ACC112 (cell line): ENCODE measurements around the gene HCAR1.
"Not testable (repeated sequence)": the region's sequence is repeated elsewhere in the genome, so short reads cannot be mapped to it uniquely, and the experiment has no call there.

Experiments
- H2AFZ ChIP-seq: fragments of 200-600 bp; sonication (generic); one replicate; pipeline ENCODE4 v1.6.0; 2017; ENCODE audit warnings: antibody characterized with exemption, low read length; ENCODE audit not compliant: unreplicated experiment
- H3K27ac ChIP-seq: fragments of 200-600 bp; sonication (generic); 2 replicates; pipeline ENCODE4 v1.5.1; 2014; ENCODE audit warnings: low read depth, mild to moderate bottlenecking, antibody characterized with exemption, low read length, moderate library complexity
- H3K27me3 ChIP-seq: fragments of 200-600 bp; sonication (generic); 2 replicates; pipeline ENCODE4 v1.6.1; 2014; ENCODE audit warnings: mild to moderate bottlenecking, antibody characterized with exemption, low read length, moderate library complexity, mixed read lengths; ENCODE audit not compliant: insufficient read depth
- H3K36me3 ChIP-seq: fragments of 200-600 bp; sonication (generic); 2 replicates; pipeline ENCODE4 v1.6.1; 2016; ENCODE audit warnings: mild to moderate bottlenecking, antibody characterized with exemption, low read length, moderate library complexity, mixed read lengths; ENCODE audit not compliant: insufficient read depth
- H3K4me1 ChIP-seq: fragments of 200-600 bp; sonication (generic); one replicate; pipeline ENCODE4 v1.6.1; 2016; ENCODE audit warnings: low read length, mixed read lengths; ENCODE audit not compliant: insufficient read depth, unreplicated experiment, control insufficient read depth
- H3K4me3 ChIP-seq: fragments of 200-600 bp; sonication (generic); 2 replicates; pipeline ENCODE4 v1.5.1; 2014; ENCODE audit warnings: mild to moderate bottlenecking, low read depth, low read length
- H3K79me2 ChIP-seq: fragments of 200-600 bp; sonication (generic); one replicate; pipeline ENCODE4 v1.6.0; 2016; ENCODE audit warnings: low read length; ENCODE audit not compliant: control insufficient read depth, unreplicated experiment, insufficient read depth

Gene HCAR1

DNA sequence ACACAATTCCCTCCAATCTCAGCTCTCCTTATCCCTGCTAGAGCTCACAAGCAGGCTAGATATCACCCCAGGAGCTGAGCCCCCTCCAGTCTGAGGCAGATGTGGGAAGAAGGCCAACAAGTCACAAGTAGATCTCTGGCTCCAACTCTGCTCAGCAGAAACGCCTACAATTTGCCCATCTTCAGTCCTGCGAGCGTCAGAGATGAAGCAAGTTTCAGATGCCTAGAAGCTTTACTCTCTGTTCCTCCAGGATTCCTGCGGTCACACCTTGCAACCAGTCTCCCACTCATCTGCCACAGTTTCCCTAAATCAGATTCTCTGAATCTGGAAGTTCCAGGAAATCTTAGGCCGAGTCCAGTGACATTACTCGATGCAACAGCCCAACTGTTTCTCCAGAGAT, 15.4 kb downstream of the HCAR1 start:
- H3K79me2 ChIP-seq, H3K4me3 ChIP-seq, H3K27me3 ChIP-seq, H3K36me3 ChIP-seq, H3K4me1 ChIP-seq, H3K27ac ChIP-seq, H2AFZ ChIP-seq: not testable (repeated sequence)

DNA sequence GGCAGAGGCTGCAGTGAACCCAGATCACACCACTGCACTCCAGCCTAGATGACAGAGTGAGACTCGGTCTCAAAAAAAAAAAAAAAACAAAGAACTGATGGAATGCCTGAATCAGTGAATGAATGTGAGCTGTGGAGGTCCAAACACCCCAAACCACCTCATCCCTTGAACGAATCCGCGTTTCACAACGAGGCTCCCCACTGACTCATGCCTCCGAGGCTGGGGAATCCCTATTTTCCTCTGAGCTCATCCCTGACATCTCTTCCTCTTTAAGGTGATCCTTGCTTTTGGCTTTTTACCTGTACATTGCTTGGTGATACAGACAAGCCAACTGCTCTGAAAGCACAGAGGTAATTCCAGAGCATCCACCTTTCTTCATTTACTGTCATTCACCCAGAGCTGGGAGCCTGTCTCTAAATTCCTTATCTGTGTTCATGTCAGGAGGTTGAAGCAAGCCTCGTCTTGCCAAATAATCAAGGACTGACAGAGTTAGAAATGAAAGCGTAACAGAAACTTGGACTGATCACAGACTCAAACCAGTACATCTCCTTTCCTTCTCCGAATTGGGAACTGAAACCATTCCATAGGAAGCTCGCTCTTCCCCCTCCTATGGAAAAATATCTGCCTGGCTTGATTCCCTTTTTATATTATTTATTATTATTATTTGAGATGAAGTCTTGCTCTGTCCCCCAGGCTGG, 17.0 kb downstream of the HCAR1 start:
- H3K79me2 ChIP-seq, H3K4me1 ChIP-seq, H2AFZ ChIP-seq, H3K27ac ChIP-seq, H3K4me3 ChIP-seq, H3K36me3 ChIP-seq, H3K27me3 ChIP-seq: not testable (repeated sequence)

DNA sequence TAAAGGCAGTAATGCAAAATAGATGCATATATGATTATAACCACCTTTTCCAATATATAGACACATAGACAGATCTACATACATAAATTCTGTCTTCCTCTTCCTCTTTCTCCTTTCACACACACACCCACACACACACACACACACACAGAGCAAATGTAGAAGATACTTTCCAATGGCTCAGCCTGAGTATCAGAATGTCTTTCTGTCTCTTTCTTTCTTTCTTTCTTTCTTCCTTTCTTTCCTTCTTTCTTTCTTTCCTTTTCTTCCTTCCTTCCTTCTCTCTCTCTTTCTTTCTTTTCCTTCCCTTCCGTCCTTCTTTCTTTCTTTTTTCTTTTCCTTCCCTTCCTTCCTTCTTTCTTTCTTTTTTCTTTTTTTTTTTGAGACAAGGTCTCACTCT, 19.4 kb downstream of the HCAR1 start:
- not testable (repeated sequence) for H3K79me2 ChIP-seq, H3K4me3 ChIP-seq, H3K36me3 ChIP-seq, H2AFZ ChIP-seq, H3K27me3 ChIP-seq, H3K4me1 ChIP-seq, H3K27ac ChIP-seq

DNA sequence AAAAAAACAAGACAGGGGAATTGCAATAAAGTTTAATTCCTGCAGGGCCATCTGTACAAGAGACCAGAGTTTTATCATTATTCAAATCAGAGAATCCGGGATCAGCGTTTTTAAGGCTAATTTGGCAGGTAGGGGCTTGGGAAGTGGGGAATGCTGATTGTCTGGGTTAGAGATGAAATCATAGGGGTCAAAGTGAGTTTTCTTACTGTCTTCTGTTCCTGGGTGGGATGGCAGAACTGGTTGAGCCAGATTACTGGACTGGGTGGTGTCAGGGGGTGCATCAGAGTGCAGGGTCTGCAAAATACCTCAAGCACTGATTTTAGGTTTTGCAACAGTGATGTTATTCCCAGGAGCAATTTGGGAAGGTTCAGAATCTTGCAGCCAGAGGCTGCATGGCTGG, 20.3 kb downstream of the HCAR1 start:
- not testable (repeated sequence) for H3K27me3 ChIP-seq, H3K4me1 ChIP-seq, H3K4me3 ChIP-seq, H2AFZ ChIP-seq, H3K36me3 ChIP-seq, H3K27ac ChIP-seq, H3K79me2 ChIP-seq

DNA sequence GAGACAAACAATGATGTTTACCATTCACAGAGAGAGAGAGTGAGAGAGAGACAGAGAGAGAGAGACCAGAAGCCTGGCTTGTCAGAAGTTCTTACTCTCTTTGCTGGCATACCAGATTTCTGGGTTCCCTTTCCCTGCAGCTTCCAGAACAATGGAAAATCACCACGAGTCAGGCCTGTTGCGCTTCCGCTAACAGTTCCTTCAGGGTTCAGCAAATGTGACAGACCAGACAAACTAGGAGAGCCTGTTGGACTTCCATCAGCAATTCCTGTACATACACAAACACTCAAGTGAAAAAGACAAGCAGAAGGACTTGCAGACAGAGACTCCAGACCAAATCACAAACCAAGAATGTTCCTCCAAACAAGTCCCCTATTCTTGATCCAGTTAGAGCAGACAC, 21.4 kb downstream of the HCAR1 start:
- H3K36me3 ChIP-seq, H2AFZ ChIP-seq, H3K27ac ChIP-seq, H3K4me3 ChIP-seq, H3K4me1 ChIP-seq, H3K27me3 ChIP-seq, H3K79me2 ChIP-seq: not testable (repeated sequence)

DNA sequence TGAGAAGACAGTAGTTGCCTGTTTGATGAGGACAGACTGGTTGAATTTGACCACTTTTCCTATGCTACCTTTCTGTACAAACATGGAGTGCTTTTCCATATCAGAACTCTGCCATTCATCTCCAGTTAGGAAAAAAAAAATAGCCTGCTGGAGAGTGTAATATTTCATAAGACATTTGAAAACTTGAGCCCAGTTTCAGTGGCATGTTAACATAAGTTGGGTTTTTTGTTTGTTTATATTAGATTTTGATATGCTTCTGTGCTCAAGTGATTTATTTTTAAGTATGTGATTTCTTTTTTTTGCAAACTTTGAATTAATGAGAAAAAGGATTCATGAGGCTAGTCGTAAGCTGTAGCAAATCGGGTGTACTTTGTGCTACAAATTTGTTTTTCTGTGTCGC, 26.8 kb downstream of the HCAR1 start:
- not testable (repeated sequence) for H2AFZ ChIP-seq, H3K27ac ChIP-seq

DNA sequence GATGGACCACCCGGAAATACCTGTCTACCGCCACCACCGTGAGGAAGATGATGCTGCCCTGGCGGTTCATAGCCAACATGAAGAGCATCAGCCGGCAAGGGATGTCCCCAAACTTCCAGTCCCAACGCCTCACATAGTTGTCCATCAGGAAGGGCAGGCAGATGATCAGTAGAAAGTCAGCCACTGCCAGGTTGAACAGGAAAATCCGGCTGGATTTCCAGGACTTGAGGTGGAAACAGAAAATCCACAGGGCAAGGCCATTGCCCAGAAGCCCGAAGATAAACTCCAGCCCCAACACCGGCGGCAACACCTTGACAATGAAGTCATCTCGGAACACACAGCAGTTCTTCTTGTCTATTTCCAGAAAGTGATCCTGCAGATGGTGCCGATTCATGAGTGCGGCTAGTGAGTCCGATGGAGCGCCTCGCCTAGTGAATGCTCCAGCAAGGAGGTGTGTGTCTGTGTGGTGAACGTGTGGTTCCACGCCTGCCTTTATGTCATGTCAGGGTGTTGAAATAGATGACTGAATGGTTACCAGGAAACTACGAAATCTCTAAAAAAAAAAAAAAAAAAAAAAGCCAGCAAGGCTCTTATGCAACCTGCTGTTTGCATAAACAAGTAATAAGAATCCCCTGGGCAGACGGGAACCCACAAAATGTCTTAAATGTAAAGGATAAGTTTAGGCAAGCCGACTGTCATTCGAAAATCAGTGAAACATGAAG, 27.6 kb downstream of the HCAR1 start, which contains the start of gene HCAR2:
TSS of gene HCAR2 (minus strand) at position 468 of the 722 bp plus-strand sequence. CDS start at position 394, 74 bp downstream.
- not testable (repeated sequence) for H3K79me2 ChIP-seq, H2AFZ ChIP-seq, H3K27ac ChIP-seq, H3K36me3 ChIP-seq, H3K4me1 ChIP-seq, H3K4me3 ChIP-seq, H3K27me3 ChIP-seq

More for the DNA sequence above, 26.8 kb downstream of the HCAR1 start:
- not testable (repeated sequence) for H3K36me3 ChIP-seq, H3K27me3 ChIP-seq, H3K4me3 ChIP-seq, H3K79me2 ChIP-seq, H3K4me1 ChIP-seq

DNA sequence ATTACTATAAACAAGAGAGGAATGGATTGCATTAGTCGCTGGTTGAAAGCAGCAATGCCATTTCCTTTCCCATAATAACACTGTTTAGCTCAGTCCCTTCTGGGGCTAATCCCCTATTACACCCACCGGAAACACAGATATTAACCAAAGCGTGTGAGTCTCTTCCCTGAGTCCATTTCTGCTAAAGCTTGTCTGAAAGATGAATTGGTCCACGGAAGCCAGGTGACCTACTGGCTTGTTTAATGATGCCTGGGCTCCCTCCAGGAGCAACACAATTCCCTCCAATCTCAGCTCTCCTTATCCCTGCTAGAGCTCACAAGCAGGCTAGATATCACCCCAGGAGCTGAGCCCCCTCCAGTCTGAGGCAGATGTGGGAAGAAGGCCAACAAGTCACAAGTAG, 29.2 kb downstream of the HCAR1 start:
- not testable (repeated sequence) for H2AFZ ChIP-seq, H3K79me2 ChIP-seq, H3K36me3 ChIP-seq, H3K27ac ChIP-seq, H3K4me1 ChIP-seq, H3K4me3 ChIP-seq, H3K27me3 ChIP-seq

DNA sequence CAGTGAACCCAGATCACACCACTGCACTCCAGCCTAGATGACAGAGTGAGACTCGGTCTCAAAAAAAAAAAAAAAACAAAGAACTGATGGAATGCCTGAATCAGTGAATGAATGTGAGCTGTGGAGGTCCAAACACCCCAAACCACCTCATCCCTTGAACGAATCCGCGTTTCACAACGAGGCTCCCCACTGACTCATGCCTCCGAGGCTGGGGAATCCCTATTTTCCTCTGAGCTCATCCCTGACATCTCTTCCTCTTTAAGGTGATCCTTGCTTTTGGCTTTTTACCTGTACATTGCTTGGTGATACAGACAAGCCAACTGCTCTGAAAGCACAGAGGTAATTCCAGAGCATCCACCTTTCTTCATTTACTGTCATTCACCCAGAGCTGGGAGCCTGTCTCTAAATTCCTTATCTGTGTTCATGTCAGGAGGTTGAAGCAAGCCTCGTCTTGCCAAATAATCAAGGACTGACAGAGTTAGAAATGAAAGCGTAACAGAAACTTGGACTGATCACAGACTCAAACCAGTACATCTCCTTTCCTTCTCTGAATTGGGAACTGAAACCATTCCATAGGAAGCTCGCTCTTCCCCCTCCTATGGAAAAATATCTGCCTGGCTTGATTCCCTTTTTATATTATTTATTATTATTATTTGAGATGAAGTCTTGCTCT, 30.5 kb downstream of the HCAR1 start:
- not testable (repeated sequence) for H3K27ac ChIP-seq, H2AFZ ChIP-seq, H3K36me3 ChIP-seq, H3K4me1 ChIP-seq, H3K4me3 ChIP-seq, H3K79me2 ChIP-seq, H3K27me3 ChIP-seq

DNA sequence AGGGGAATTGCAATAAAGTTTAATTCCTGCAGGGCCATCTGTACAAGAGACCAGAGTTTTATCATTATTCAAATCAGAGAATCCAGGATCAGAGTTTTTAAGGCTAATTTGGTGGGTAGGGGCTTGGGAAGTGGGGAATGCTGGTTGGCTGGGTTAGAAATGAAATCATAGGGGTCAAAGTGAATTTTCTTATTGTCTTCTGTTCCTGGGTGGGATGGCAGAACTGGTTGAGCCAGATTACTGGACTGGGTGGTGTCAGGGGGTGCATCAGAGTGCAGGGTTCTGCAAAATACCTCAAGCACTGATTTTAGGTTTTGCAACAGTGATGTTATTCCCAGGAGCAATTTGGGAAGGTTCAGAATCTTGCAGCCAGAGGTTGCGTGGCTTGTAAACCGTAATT, 33.7 kb downstream of the HCAR1 start:
- not testable (repeated sequence) for H3K4me1 ChIP-seq, H2AFZ ChIP-seq, H3K36me3 ChIP-seq, H3K27me3 ChIP-seq, H3K4me3 ChIP-seq, H3K79me2 ChIP-seq, H3K27ac ChIP-seq

DNA sequence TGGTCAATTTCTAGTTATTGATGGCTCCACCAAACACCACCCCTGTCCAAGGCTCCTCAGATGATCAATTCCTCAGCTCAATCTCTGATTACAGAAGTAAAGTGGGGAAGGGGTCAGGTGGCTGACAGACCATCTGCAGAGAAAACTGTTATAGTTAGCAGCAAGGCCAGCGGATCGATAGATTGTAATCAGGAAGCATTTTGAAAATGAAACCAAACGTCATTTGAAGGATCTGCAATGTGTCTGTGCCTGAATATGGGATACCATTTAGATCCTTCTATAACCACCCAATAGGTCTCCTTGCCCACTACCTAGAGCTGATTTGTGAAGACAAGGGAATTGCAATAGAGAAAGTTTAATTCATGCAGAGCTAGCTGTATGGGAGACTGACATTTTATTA, 39.1 kb downstream of the HCAR1 start:
- H3K27ac ChIP-seq, result no peak overlapping the region
- H3K27me3 ChIP-seq, result no peaks in the 10 kb centered on the region
- H3K36me3 ChIP-seq, result no peaks in the 10 kb centered on the region
- no peak overlapping the region for H3K4me3 ChIP-seq
- H3K79me2 ChIP-seq, result no peaks in the 10 kb centered on the region
- H2AFZ ChIP-seq, result no peak overlapping the region
- no peaks in the 10 kb centered on the region for H3K4me1 ChIP-seq
